ACC112 (cell line): Measurements from ENCODE around the gene CTSE.
"Not testable (repeated sequence)": the region's sequence is repeated elsewhere in the genome, so short reads cannot be mapped to it uniquely, and the experiment has no call there.

Experiments
- H2AFZ ChIP-seq: fragments of 200-600 bp; sonication (generic); one replicate; pipeline ENCODE4 v1.6.0; 2017; ENCODE audit warnings: antibody characterized with exemption, low read length; ENCODE audit not compliant: unreplicated experiment
- H3K27ac ChIP-seq: fragments of 200-600 bp; sonication (generic); 2 replicates; pipeline ENCODE4 v1.5.1; 2014; ENCODE audit warnings: low read depth, mild to moderate bottlenecking, antibody characterized with exemption, low read length, moderate library complexity
- H3K27me3 ChIP-seq: fragments of 200-600 bp; sonication (generic); 2 replicates; pipeline ENCODE4 v1.6.1; 2014; ENCODE audit warnings: mild to moderate bottlenecking, antibody characterized with exemption, low read length, moderate library complexity, mixed read lengths; ENCODE audit not compliant: insufficient read depth
- H3K36me3 ChIP-seq: fragments of 200-600 bp; sonication (generic); 2 replicates; pipeline ENCODE4 v1.6.1; 2016; ENCODE audit warnings: mild to moderate bottlenecking, antibody characterized with exemption, low read length, moderate library complexity, mixed read lengths; ENCODE audit not compliant: insufficient read depth
- H3K4me1 ChIP-seq: fragments of 200-600 bp; sonication (generic); one replicate; pipeline ENCODE4 v1.6.1; 2016; ENCODE audit warnings: low read length, mixed read lengths; ENCODE audit not compliant: insufficient read depth, unreplicated experiment, control insufficient read depth
- H3K4me3 ChIP-seq: fragments of 200-600 bp; sonication (generic); 2 replicates; pipeline ENCODE4 v1.5.1; 2014; ENCODE audit warnings: mild to moderate bottlenecking, low read depth, low read length
- H3K79me2 ChIP-seq: fragments of 200-600 bp; sonication (generic); one replicate; pipeline ENCODE4 v1.6.0; 2016; ENCODE audit warnings: low read length; ENCODE audit not compliant: control insufficient read depth, unreplicated experiment, insufficient read depth

CTSE gene

DNA sequence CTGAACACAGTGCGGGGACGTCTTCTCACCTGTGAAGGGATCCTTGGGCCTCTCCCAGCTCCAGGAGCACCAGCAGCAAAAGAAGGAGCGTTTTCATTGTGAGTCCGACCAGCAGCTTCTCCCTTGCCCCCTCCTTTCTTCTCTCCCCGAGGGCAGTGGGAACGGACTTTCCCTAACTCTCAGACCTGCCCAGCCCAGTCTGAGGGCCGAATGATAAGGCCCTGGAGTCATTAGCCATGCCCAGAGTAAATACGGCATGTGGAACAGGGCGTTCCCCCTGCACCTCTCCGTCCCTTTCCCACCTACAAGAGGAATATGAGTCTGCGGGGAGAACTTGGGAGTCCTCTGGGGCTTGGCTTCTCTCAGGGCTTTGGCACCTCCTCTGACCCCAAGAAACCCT, at the start of gene CTSE:
Gene CTSE, minus strand, starts transcription at position 201 of the 400 bp plus-strand sequence. Its CDS starts 104 bp downstream, at position 97.
- no peak within 1 kb of the TSS for H3K27ac ChIP-seq
- peaks cover 9% of the 10 kb centered on the region for H3K27me3 ChIP-seq
- peaks cover 14% of the 10 kb centered on the region for H3K4me1 ChIP-seq
- H3K4me3 ChIP-seq = no peak within 1 kb of the TSS
- no peak within 1 kb of the TSS for H2AFZ ChIP-seq
- H3K36me3 ChIP-seq = no peaks in the 10 kb centered on the region
- H3K79me2 ChIP-seq = no peaks in the 10 kb centered on the region

DNA sequence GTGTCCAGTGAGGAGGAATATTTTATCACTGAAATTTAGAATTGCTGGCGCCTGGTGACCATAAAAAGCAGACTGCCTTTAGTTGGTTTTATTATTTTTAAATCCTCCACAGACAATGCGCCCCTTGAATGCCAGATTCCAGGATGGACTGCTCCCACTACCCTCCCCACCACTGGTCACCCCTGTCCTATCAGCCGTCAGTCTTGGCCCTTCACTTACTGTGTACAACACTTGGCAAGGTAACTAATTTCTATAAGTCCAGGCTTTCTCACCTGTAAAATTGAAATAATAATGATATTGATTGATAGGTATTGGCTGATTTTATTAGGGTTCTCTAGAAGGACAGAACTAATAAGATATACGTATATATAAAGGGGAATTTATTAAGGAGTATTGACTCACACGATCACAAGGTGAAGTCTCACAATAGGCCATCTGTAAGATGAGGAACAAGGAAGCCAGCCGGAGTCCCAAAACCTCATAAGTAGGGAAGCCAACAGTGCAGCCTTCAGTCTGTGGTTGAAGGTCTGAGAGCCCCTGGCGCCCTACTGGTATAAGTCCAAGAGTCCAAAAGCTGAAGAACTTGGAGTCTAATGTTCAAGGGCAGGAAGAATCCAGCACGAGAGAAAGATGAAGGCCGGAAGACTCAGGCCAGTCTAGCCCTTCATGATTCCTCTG, 47.1 kb upstream of the CTSE start:
- Histone ChIP-seq H3K4me3 (no peak overlapping the region), H3K36me3 (no peaks in the 10 kb centered on the region), H2AFZ (no peak overlapping the region), H3K4me1 (peaks cover 6% of the 10 kb centered on the region), H3K27me3 (peaks cover 10% of the 10 kb centered on the region), H3K27ac (no peak overlapping the region), H3K79me2 (no peaks in the 10 kb centered on the region)

DNA sequence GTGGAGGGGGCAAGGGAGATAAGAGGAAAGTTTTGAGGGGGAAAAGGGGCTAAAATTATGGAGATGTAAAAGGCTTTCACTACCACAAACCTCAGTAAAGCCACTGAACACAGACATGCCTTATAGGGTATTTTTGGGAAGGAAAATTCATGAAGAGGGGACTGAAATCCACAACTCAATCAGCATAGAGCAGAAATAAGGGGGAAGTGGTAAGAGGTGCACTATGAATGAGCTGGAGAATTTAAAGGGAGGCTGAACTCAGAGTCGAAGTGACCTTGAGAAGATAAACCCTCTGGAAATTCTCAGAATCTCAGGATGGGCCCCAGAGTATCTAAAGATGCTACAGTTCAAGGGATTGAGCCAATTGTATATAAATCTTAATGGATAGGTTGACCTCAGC, 44.6 kb upstream of the CTSE start:
- Histone ChIP-seq H3K4me1 (peaks cover 6% of the 10 kb centered on the region), H3K79me2 (no peaks in the 10 kb centered on the region), H3K4me3 (no peak overlapping the region), H3K27me3 (peaks cover 10% of the 10 kb centered on the region; the same call in 1 of the 2 replicates), H3K36me3 (no peaks in the 10 kb centered on the region), H2AFZ (no peak overlapping the region), H3K27ac (no peak overlapping the region)

DNA sequence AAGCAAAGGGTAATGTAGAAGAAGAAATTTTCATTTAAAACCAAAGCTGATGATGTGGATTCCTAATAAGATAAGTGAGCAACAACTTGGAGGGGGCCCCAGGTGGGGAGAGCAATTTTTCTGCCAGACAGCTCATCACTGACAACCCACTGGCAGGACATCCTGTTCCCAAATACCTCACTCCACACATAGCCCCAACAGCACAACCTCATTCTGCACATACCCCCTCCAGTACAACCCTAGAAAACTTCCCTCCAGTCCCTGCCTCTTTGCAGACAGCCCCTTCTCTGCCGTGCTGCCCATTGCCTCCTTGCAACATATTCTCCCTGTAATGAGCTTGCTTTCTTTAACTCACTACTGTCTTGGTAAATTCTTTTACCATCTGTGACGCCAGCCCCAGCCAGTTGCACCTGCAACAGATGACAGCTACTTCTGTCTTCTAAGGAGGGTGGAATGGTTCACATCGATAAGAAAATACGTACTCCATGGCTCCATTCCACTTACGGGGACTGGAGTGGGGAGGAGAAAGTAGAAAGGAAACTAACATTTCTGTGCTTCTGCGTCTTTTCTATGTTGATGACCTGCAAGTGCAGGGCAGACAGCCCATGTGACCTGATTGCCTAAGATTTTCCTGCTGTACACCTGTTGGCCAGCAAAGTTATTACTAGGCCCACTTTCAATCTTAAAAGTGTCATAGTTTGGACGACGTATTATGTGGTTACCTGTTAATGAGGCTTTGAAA, 44.0 kb upstream of the CTSE start:
- H3K4me3 ChIP-seq = no peak overlapping the region
- H3K79me2 ChIP-seq = no peaks in the 10 kb centered on the region
- H3K4me1 ChIP-seq = peaks cover 6% of the 10 kb centered on the region
- no peak overlapping the region for H2AFZ ChIP-seq
- H3K27ac ChIP-seq = no peak overlapping the region
- H3K36me3 ChIP-seq = no peaks in the 10 kb centered on the region
- H3K27me3 ChIP-seq = peaks cover 10% of the 10 kb centered on the region; the same call in 1 of the 2 replicates

DNA sequence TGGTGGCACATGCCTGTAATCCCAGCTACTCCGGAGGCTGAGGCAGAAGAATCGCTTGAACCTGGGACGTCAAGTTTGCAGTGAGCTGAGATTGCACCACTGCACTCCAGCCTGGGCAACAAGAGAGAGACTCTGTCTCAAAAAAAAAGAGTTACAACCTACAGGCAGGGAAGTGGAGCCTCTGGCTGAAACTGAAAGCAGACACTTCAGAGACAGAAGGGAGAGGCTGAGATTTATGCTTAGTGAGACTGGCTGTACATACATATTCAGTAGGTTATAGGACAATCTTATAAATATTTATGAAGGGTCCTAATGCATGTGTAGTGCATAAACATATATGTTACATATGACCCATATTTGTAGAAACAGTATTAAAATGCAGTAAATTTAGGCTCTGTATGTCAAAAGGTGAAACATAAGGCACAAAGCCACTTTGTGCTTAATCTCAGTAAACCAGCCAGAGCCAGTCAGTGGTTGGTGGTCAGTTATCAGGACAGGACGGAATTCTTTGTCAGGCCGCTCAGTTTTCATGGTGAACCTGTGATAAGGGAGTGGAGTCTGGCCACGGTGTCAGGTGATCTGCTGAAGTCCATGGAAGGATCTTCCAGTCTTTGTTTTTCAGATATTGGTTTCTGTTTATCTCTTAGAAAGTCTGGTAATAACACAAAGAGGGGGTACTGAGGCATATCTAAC, 42.9 kb upstream of the CTSE start:
- H3K79me2 ChIP-seq = no peaks in the 10 kb centered on the region
- H3K4me3 ChIP-seq = no peak overlapping the region
- H2AFZ ChIP-seq = no peak overlapping the region
- H3K27me3 ChIP-seq = peaks cover 10% of the 10 kb centered on the region; the same call in 1 of the 2 replicates
- H3K36me3 ChIP-seq = no peaks in the 10 kb centered on the region
- H3K27ac ChIP-seq = no peak overlapping the region
- H3K4me1 ChIP-seq = peaks cover 6% of the 10 kb centered on the region

DNA sequence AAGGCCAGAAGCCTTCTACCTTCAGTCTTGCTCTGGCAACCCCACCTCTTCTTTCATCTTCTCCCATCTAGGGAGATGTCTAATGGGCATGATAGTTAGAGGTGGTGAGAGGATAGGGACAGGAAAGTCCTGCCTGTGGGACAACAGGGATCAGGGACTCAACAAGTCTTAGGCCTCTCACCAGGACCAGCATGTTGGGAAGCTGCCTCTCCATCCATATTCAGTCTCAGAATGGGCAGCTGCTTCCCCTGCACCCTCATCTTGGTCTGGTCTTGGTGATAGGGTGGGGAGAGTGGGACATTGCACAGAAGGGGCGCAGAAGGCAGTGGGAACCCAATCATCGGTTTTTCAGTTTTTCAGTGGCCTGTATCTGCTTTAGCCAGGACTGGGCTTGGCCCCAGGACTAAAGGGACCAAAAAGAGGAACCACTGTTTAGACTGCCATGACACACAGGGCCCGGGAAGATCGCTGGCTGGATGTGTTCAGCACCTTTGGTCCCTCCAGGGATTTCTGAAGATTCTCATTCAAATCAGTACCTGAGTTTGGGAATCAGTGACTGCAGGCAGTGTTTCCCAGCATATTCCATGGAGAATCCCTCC, 42.0 kb upstream of the CTSE start:
- no peaks in the 10 kb centered on the region for H3K79me2 ChIP-seq
- peaks cover 10% of the 10 kb centered on the region; the same call in 1 of the 2 replicates for H3K27me3 ChIP-seq
- no peak overlapping the region for H3K27ac ChIP-seq
- no peaks in the 10 kb centered on the region for H3K36me3 ChIP-seq
- peaks cover 6% of the 10 kb centered on the region for H3K4me1 ChIP-seq
- no peak overlapping the region for H2AFZ ChIP-seq
- H3K4me3 ChIP-seq = no peak overlapping the region

DNA sequence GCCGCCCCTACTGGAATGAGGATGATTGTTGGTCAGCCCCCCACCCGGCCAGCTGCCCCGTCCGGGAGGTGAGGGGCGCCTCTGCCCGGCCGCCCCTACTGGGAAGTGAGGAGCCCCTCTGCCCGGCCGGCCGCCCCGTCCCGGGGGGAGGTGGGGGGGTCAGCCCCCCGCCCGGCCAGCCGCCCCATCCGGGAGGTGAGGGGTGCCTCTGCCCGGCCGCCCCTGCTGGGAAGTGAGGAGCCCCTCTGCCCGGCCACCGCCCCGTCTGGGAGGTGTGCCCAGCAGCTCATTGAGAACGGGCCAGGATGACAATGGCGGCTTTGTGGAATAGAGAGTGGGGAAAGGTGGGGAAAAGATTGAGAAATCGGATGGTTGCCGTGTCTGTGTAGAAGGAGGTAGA, 40.8 kb upstream of the CTSE start:
- H3K4me1 ChIP-seq, H3K4me3 ChIP-seq, H3K79me2 ChIP-seq, H3K27ac ChIP-seq, H2AFZ ChIP-seq, H3K36me3 ChIP-seq: not testable (repeated sequence)
- peaks cover 13% of the 10 kb centered on the region; the same call in 1 of the 2 replicates for H3K27me3 ChIP-seq

DNA sequence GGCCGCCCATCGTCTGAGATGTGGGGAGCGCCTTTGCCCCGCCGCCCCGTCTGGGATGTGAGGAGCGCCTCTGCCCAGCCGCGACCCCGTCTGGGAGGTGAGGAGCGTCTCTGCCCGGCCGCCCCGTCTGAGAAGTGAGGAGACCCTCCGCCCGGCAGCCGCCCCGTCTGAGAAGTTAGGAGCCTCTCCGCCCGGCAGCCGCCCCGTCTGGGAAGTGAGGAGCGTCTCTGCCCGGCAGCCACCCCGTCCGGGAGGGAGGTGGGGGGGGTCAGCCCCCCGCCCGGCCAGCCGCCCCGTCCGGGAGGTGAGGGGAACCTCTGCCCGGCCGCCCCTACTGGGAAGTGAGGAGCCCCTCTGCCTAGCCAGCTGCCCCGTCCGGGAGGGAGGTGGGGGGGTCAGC, 40.3 kb upstream of the CTSE start:
- H3K27ac ChIP-seq, H3K27me3 ChIP-seq, H2AFZ ChIP-seq, H3K36me3 ChIP-seq, H3K79me2 ChIP-seq, H3K4me1 ChIP-seq, H3K4me3 ChIP-seq: not testable (repeated sequence)

DNA sequence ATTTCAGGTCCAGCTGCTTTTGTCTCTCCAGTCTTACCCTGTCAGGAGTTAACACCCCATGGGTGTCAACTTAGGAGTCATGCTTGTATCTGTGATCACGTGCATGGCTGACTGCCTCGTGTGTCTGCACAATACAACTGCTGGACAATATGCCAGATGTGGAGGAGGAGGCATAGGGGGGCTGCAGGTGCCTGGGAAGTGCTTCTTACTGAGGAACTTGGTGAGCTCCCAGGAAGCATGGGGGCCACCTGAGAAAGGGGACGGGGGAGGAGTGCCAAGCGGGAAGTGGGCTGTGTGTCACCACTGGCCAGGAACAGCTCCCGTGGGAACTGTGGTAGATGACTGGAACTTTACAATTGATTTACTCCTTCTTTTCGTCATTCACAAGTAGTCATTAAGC, 38.8 kb upstream of the CTSE start:
- H3K36me3 ChIP-seq = no peaks in the 10 kb centered on the region
- peaks cover 4% of the 10 kb centered on the region; the same call in 1 of the 2 replicates for H3K27me3 ChIP-seq
- H3K79me2 ChIP-seq = no peaks in the 10 kb centered on the region
- H3K27ac ChIP-seq = no peak overlapping the region
- H2AFZ ChIP-seq = no peak overlapping the region
- H3K4me1 ChIP-seq = peaks cover 6% of the 10 kb centered on the region
- H3K4me3 ChIP-seq = no peak overlapping the region

DNA sequence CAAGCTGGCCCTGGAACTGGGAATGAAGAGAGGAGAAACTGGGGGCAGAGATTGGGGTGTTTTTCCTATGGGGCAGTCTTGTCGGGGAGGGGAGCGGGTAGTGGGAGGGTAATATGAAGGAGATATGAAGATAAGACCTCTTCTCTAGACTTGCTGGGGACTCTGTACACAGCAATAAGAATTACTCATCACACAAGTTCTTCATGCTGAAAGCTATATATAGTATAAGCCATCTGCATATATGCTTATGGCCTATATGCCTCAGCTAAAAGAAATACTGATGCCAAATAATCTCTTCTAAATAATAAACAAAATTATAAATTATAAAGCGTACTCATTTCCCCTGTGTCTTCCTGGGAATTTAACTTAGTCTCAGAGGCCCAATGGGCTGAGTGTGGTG, 37.1 kb upstream of the CTSE start:
- H3K36me3 ChIP-seq = no peaks in the 10 kb centered on the region

More for the DNA sequence above, 37.1 kb upstream of the CTSE start:
- Histone ChIP-seq H2AFZ (no peak overlapping the region), H3K27me3 (peaks cover 4% of the 10 kb centered on the region; the same call in 1 of the 2 replicates), H3K27ac (no peak overlapping the region), H3K4me1 (no peaks in the 10 kb centered on the region), H3K79me2 (no peaks in the 10 kb centered on the region), H3K4me3 (no peak overlapping the region)
